H4 (cell line): ENCODE data around the gene TPSB2. TPM values are rescaled to one million over a fixed set of nuclear protein-coding genes. Genes with fewer than 3 reads are reported as not detected.
"Not testable (repeated sequence)": the region's sequence is repeated elsewhere in the genome, so short reads cannot be mapped to it uniquely, and the experiment has no call there.

Experiments used
- DNase-seq: peaks from one replicate; pipeline ENCODE4 v3.0.0-alpha.2; 2015; ENCODE audit warnings: low spot score
- total RNA-seq: library from RNA; depleted of rRNA; stranded (reverse); fragments of >200 nt; shearing (Covaris generic); gene quantifications from 2 replicates; pipeline ENCODE4 v1.2.3, GENCODE V29; 2014; rRNA removed

TPSB2 gene
- 0.17 TPM in 1 of 2 replicates, not detected in the other for total RNA-seq

DNA sequence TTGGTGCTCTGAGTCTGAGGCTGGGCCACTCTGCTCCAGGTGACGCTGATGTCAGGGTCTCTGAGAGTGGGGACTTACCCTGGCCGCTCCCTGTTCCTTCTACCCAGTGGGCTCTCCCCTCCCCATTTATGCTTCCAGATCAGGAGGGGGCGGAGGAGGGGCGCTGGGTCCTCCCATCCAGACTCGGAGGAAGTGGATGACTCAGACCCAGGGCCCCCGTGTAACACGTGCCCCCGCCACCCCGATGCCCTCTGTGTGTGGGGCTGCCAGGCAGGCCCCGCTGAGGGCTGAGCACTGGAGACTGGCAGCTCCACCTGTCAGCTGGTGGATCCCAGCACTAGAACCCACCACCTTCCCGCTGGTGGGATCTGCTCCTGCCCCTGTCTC, at the start of gene TPSB2:
Gene TPSB2 (minus strand): TSS at position 101 of the 387 bp plus-strand sequence. CDS start 233 bp downstream, outside the sequence.
- not testable (repeated sequence) for DNase-seq

GRCh38 chr16:1279081-1279944, 49.3 kb upstream of the TPSB2 start:
- DNase-seq: no peak

DNA sequence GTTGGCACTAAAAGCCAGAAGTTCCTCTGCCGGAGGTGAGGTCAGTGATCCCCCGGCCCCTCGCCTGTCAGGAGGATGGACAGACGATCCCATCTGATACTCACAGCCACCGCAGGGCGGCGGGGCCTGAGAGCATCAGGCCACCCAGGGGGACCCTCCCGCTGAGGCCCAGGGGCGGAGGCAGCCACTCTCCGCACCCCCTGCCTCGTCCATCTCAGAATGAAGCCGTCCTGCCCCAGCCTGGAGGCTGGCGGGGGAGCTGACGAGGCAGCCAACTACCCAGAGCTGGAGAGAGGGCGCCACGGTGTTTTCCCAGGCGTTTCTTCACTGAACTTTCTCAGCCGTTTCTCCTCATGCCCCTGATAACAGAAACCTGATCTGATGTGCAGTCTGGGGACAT, 48.5 kb upstream of the TPSB2 start:
- no peak for DNase-seq

DNA sequence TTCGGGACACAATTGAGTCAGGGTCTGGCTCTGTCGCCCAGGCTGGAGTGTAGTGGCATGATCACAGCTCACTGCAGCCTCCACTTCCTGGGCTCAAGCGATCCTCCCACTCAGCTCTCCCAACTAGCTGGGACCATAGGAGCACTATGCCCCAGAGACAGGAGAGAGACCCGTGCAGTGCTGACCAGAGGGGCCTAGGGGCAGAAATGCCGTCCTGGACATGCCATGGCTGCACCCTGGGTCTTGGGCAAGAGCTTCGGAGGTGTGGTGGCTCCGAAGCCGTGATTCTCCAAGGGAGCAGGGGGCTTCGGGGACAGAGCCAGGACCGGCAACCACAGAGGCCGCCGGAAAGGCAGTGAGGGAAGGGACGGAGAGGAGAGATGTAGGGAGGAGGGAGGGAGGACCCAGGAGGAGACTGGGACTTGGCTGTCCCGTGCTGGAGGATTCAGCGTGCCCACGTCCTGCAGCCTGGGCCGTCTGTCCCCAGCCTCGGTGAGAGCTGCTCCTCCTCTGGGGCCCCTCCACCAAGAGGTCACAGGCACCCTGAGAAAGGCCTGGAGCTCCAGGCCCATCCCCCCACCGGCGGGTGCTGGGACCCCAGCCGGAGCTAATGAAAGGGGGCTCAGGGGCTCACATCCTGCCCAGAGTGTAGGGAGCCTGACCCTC, 47.8 kb upstream of the TPSB2 start:
- no peak for DNase-seq

- no peak for DNase-seq
Observed at GRCh38 chr16:1277151-1277598, 47.2 kb upstream of the TPSB2 start.

DNA sequence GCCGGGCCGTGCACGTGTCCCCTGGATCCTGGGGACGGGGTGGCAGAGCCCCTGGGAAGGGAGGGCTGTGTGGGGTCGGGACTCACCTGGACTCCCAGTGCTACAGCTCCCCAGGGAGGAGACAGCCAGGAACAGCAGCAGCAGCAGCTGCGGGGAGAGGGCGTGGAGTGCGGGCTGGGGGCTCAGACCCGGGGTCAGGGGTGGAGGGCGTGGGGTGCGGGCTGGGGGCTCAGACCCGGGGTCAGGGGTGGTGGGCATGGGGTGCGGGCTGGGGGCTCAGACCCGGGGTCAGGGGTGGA, 46.5 kb upstream of the TPSB2 start:
- DNase-seq: no peak

- no peak for DNase-seq
Observed at GRCh38 chr16:1275791-1276579, 46.0 kb upstream of the TPSB2 start.

DNA sequence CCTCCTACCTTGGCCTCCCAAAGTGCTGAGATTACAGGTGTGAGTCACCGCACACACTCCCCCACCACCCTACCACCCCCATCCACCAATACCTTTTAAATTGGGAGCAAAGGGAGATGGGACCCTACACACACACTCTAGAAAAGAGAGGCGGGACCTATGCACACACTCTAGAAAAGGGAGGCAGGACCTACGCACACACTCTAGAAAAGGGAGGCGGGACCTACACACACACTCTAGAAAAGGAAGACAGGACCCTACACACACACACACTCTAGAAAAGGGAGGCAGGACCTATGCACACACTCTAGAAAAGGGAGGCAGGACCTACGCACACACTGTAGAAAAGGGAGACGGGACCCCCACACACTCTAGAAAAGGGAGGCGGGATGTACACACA, 44.8 kb upstream of the TPSB2 start:
- no peak for DNase-seq

GRCh38 chr16:1273816-1274215, 43.8 kb upstream of the TPSB2 start:
- no peak for DNase-seq

DNA sequence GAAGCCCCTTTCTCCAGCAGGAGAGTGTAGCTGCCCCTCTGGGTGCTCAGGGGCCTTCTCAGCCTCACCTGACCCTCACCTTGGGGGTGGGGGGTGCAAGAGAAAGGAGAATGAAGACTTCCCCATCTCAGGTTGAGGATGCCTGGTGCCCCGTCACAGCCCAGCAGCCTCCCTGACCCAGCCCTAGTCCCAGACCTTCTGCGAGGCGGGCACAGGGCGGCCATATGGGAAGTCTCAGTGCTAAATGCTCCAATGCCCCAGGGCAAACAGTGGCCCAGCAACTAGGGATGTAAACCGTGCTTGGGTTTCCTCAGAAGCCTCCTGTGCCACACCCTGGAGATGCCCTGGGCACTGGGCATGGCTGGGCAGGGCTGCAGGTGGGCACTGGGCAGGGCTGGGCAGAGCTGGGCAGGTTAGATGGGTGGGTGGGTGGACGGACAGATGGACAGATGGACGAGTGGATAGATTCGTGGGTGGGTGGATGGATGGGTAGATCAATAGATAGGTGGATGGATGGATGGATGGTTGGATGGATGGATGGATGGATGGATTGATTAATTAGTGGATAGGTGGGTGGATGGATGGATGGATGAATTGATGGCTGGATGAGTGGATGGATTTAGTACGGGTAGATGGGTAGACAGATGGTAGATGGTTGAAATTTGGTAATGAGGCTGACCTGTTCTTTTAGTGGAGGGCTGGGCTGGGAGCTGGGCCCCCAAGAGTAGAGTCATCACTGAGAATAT, 42.6 kb upstream of the TPSB2 start:
- DNase-seq: no peak

- not testable (repeated sequence) for DNase-seq
Observed at GRCh38 chr16:1271724-1272413, 41.9 kb upstream of the TPSB2 start.

DNA sequence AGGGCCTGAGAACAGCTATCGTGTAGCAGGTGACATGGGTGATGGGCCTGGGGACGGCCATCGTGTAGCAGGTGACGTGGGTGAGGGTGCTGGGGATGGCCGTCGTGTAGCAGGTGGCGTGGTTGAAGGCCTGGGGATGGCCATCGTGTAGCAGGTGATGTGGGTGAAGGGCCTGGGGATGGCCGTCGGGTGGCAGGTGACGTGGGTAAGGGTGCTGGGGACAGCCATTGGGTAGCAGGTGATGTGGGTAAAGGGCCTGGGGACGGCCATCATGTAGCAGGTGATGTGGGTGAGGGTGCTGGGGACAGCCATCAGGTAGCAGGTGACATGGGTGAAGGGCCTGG, 41.4 kb upstream of the TPSB2 start:
- no peak for DNase-seq

DNA sequence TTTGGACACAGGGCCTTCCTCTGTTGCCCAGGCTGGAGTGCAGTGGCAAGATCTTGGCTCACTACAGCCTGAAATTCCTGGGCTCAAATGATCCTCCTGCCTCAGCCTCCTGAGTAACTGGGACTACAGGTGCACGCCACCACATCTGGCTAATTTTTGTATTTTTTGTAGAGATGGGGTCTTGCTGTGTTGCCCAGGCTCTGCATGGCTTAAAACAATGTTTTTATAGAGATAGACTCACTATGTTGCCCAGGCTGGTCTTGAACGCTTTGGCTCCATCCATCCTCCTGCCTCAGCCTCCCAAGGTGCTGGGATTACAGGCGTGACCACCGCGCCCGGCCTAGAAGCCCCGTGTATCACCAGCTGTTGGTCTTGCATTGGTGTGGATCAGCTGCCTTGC, 39.4 kb upstream of the TPSB2 start:
- DNase-seq: not testable (repeated sequence)

GRCh38 chr16:1265826-1266225, 35.8 kb upstream of the TPSB2 start:
- no peak for DNase-seq

DNA sequence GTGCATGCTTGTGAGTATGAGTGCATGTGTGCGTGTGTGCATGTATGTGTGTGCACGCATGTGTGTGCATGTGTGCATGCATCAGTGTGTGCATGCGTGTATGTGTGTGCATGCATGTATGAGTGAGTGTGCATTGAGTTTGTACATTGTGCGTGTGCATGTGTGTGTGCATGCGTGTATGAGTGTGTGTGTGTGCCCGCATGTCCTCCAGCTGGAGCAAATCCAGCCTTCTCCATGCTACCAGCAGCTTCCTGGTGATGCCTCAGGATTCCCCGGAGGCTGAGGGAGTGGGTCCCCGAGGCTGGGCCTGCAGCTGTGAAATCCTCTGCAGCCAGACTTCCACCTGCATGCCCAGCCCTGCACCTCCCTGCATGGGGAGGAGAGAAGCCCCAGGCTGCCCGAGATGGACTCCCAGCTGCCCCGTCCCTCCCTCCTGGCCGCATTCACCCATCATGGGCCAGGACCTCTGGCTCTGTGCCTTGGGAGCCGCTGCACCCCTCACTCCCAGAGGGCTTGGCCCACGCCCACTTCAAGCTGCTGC, 35.2 kb upstream of the TPSB2 start:
- DNase-seq: no peak

GRCh38 chr16:1264345-1265089, 34.5 kb upstream of the TPSB2 start:
- DNase-seq: no peak

DNA sequence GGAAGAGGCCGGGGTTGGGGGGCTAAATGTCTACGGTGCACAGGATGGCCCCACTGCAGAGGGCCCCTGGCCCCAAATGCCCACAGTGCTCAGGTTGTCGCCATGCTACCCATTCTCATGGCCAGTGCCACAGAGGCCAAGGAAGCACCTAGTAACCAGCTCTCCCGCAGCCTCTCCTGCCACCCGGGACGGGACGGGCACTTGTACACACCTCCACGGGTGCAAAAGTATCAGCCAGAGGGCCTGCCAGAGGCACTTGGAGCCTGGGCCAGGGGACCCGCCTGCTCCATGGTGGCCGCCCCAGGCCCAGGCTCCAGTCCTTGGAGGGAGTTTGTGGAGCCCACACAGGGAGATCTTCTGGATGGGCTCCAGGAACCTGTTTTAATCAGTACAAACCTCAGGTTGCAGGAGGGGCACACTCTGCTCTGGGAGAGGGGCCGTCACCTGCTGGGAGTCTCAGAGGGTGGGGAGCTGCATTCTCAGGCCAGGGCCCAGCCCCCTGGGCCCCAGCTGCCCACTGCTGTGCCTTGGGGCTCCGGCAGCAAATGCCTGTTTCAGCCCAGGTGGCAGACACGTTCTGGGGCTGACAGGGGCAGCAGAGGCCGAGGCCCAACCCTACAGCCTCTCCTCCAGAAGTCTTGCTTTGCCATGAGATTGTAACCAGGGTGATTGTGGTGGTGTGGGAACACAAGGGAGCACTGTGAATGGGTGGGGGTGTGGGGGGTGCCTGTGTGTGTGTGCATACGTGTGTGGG, 33.8 kb upstream of the TPSB2 start:
- no peak for DNase-seq

GRCh38 chr16:1262846-1263221, 32.9 kb upstream of the TPSB2 start:
- no peak for DNase-seq

GRCh38 chr16:1262210-1262845, 32.3 kb upstream of the TPSB2 start:
- DNase-seq: no peak
